GM21360 (cell line): Measurements from ENCODE around the gene FIP1L1.
"Not testable (repeated sequence)": the region's sequence is repeated elsewhere in the genome, so short reads cannot be mapped to it uniquely, and the experiment has no call there.

Source experiments
- ATAC-seq: cut with Tn5 transposase; IDR thresholded peaks from one replicate; pipeline ENCODE4 v1.9.1; 2021; ENCODE audit warnings: mild to moderate bottlenecking, moderate library complexity; ENCODE audit not compliant: unreplicated experiment

FIP1L1 gene, protein sequence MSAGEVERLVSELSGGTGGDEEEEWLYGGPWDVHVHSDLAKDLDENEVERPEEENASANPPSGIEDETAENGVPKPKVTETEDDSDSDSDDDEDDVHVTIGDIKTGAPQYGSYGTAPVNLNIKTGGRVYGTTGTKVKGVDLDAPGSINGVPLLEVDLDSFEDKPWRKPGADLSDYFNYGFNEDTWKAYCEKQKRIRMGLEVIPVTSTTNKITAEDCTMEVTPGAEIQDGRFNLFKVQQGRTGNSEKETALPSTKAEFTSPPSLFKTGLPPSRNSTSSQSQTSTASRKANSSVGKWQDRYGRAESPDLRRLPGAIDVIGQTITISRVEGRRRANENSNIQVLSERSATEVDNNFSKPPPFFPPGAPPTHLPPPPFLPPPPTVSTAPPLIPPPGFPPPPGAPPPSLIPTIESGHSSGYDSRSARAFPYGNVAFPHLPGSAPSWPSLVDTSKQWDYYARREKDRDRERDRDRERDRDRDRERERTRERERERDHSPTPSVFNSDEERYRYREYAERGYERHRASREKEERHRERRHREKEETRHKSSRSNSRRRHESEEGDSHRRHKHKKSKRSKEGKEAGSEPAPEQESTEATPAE

DNA sequence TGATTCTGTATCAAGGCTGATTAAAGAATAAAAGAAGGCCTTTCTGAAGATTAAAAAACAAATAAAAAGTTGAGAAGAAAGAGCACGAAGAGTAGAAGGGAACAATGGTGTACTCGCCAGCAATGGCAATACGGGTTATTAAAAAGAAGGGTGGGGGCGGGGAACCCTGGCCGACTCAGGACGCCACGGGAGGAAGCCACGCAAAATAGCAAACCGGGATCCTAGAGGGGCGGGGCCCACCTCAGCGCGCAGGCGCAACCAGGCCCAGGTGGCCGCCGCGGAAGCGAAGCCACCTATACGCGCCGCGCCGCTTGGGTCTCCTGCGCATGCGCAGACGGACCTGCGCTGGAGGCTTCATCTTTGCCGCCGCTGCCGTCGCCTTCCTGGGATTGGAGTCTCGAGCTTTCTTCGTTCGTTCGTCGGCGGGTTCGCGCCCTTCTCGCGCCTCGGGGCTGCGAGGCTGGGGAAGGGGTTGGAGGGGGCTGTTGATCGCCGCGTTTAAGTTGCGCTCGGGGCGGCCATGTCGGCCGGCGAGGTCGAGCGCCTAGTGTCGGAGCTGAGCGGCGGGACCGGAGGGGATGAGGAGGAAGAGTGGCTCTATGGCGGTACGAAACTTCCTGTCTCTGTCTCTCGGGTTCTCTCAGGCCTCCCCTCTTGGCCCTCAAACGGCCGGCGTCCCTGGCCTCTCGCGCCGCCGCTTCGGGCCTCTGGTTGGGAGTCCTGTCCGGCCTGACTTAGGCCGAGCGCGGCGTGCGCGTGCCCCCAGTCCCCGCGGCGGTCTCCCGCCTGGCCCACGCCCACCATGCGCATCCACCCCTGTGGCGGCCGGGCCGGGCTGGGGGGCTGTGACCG is at the start of gene FIP1L1:
TSS of gene FIP1L1 (plus strand) at position 323 of the 852 bp plus-strand sequence. CDS start at position 521, 198 bp downstream.
- ATAC-seq = peak; percentile 84

DNA sequence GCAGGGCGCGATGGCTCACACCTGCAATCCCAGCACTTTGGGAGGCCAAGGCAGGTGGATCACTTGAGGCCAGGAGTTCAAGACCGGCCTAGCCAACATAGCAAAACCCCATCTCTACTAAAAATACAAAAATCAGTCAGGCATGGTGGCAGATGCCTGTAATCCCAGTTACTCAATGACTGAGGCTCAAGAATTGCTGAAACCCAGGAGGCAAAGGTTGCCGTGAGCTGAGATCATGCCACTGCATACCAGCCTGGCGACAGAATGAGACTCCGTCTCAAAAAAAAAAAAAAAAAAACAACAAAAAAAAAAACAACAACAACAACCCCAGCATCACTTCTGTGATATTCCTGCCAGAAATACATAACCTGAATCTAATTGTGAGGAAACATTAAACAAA is 42.5 kb upstream of the FIP1L1 start:
- not testable (repeated sequence) for ATAC-seq

DNA sequence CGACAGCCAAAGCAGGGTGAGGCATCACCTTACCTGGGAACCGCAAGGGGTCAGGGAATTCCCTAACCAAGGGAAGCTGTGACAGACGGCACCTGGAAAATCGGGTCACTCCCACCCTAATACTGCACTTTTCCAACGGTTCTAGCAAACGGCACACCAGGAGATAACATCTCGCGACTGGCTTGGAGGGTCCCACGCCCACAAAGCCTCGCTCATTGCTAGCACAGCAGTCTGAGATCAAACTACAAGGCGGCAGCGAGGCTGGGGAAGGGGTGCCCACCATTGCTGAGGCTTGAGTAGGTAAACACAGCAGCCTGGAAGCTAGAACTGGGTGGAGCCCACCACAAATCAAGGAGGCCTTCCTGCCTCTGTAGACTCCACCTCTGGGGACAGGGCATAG is 37.3 kb upstream of the FIP1L1 start:
- not testable (repeated sequence) for ATAC-seq

DNA sequence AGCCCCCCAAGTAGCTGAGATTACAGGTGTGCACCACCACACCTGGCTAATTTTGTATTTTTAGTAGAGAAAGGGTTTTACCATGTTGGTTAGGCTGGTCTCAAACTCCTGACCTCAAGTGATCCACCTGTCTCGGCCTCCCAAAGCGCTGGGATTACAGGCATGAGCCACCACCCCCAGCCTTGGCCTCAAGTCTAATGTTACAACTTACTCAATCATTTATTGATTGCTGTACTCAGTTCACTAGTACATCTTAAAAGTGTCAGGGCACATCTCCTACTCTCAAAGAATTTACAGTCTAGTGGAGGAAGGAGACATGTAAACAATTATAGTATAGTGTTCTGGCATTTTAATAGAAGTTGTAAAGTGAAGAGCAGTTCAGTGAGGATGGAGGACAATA is 31.0 kb upstream of the FIP1L1 start:
- ATAC-seq = not testable (repeated sequence)

DNA sequence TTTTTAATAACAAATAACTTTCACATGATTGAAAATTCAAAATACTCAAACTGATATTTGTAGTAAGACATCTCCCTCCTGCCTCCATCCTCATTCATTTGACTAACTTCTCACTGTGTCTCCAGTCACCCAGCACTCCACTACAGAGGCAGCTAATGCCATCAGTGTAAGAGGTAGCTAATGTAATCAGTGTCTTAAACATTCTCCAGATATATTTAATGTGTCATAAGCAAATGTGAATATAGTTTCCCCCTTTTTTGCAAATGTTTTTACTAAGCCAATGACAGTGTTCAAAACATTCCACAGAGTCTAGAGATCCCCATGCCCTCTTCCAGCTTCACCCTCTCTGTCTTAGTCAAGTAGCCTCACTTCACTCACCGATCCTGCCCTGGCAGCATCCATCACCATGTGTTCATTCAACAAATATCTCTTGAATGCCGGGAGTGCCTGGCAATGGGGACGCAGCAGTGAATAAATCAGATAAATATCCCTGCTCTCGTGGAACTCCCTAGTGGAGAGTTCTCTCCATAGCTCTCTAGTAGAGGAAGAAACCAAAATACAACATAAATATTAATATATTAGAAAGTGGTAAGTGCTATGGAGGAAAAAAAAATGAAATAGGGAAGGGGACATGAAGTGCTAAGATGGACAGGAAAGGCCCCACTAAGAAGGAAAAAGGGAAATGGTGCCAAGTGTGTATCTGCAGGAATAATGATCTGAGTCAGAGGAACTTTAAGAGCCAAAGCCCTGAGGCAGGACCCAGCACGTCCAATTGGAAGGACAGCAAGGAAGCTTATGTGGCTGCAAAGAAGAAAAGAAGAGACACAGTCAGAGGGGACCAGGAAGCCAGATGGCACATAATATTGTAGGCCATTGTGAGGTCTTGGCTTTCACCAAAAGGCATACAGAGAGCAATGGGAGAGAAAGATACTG is 30.3 kb upstream of the FIP1L1 start:
- ATAC-seq = no peak

DNA sequence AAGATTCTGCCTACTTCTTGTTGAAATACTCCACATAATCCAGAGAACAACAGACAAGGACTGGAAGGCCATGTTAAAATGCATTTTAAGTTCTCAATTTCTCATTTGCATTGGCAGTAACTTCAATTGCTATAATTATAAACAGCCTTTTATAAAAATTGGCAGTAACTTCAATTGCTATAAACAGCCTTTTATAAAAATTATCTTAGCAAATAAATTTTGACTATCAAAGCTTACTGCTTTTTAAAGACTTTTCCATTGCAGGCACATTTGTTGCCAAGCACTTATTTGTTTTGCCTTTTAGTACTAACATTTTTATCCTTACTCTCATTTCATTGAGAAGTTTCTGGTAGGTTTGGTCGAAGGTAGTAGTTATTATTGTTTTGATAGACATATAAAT is 29.4 kb upstream of the FIP1L1 start:
- ATAC-seq = no peak

DNA sequence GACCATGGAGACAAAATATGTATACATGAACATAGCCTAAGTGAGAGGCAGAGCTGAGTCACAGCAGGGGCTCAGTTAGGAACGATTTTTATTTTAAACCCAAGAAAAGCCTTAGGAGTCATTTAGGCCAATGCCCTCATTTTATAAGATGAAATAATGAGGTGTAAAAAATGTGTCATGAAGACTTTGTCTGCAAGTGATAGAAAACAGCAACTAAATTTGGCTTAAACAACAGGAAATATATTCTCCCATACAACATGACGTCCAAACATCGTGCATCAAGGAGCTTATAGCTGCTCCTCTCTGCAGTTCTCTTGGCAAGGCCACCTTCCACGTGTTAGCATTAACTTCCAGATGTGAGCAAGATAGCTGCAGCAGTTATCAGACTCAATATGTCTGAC is 28.4 kb upstream of the FIP1L1 start:
- ATAC-seq = no peak

DNA sequence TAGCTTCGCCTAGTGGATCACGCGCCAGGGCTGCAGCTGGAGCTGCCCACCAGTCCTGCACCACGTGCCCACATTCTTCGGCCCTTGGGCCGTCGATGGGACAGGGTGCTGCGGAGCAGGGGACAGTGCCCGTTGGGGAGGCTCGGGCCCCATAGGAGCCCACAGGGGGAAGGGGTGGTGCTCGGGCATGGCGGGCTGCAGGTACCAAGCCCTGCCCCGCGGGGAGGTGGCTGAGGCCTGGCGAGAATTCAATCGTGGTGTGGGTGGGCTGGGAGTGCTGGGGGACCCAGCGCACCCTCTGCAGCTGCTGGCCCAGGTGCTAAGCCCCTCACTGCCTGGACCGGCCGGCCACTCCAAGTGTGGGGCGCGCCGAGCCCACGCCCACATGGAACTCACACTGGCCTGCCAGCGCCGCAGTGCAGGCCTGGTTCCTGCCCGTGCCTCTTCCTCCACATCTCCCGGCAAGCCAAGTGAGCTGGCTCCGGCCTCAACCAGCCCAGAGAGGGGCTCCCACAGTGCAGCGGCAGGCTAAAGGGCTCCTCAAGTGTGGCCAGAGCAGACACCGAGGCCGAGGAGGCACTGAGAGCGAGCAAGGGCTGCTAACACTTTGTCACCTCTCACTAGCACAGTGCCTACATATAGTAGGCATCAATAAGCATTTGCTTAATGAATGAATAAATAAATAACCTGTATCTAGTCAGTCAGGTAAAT is 23.3 kb upstream of the FIP1L1 start:
- no peak for ATAC-seq

DNA sequence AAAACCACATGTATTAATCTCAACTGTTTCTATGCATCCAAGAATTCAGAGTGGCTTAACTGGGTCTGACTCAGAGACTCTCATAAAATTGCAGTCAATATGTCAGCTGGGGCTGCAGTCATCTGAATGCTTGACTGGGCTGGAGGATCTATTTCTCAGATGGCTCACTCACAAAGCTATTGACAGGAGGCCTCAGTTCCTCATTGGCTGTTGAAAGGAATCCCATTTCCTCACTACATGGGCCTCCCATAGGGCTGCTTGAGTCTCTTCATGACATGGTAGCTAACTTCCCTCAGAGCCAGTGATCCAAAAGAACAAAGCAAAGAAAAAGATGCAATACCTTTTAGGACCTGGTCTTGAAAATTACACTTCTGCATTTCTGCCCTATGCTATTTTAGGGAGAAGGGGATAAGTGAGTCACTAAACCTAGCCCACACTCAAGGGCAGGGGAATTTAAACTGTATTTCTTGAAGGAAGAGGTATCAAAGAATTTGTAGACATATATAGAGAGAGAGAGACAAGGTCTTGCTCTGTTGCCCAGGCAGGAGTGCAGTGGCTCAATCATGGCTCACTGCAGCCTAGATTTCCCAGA is 21.4 kb upstream of the FIP1L1 start:
- ATAC-seq = no peak

DNA sequence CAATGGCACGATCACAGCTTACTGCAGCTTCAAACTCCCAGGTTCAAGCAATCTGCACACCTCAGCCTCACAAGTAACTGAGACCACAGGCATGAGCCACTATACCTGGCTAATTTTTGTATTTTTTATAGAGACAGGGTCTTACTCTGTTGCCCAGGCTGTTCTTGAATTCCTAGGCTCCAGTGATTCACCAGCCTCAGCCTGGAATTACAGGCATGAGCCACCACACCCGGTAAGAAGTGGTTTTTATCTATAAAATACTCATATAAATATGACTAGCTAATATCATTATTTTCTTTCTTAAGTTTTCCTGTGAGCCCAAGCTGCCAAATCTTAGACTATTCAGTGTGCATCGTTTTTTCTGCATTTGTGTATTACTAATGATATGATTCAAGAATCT is 16.0 kb upstream of the FIP1L1 start:
- no peak for ATAC-seq

DNA sequence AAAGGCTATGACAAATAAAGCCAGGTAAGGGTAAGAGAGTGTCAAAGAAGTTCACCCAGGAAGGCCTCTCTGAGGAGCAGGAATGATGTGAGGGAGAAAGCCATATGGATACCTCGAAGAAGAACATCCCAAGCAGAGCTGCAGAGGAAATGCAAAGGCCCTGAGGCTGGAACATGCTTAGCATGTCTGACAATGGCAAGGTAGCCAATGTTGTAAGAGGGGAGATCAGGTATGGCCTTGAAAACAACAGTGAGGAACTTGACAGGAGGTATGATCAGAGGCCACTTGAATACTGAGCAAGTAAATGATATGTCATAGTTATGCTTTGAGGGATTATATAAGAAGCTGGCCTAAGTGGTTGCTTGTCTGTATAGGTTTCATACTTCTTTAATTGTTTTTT is 15.3 kb upstream of the FIP1L1 start:
- ATAC-seq = no peak

DNA sequence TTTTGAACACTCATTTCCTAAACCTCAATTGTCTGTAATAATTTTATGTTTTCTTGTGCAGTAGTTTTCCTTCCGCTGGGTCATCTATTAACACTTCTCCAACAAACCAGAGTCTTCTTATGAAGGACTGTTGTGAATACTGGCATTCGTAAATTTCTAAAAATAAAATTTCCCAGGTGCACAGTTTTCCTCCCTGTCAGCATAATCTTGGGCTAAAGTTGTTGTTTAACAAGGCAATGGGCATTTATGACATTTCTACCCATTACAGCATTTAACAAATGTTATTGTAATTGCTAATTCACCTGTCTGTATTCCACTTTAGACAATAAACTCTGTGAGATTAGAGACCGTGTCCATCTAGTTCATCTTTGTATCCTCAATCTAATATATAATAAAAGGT is 12.8 kb upstream of the FIP1L1 start:
- no peak for ATAC-seq

DNA sequence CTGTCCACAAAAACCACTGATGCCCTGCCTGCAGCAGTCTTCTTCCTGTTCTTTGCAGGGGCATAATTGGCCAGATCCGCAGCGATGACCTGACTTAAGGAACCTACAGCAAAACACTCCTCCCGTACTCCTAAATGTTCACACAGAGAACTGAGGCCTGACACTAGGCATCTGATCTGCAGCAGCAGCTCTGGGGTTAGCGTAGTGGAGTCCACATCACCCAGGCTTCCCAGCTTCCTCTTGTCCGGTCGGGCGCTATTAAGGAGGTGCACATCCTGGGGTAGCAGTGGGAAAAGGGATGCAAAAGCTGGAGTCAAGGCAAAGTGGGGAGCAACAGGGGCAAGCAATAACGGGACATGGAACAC is 12.3 kb upstream of the FIP1L1 start:
- ATAC-seq = peak; percentile 11

DNA sequence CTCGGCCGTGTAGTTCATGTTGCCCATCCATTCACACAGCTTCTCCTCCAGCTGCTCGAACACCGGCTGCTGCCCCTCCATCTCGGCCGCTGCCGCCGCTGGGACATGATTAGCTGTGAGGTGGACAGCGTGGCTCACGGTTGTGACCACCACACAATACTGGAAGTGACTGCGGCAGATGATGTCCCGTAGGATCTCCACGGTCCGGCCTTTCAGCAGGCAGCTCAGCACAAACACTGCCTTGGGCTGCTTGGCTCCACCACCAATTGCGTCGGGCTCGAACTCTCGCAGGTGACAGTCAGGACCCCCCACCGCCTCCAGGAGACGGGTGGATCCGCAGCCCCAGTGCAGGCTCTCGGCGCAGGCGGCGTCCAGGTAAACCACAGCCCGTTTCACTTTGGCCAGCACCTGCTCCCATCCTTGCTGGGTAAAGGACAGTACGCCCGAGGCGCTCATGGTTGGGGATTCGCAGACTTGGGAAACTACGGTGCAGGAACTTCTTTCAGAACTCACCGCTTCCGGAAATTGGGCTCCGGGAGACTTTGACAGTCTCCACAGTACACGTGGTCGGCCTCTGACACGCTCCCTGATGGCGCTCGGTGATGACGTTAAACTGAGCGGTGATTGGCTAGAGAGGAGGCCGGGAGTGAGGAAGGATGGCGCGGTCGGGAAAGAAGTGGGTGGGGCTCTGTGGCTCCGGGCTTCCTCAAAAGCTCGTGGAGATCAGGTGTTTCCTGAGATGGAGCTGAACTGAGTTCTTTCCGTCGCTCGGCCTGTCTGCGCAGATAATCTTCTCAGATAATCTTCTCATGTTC is 11.7 kb upstream of the FIP1L1 start, which contains the start of gene SCFD2:
TSS of gene SCFD2 (minus strand) at position 576 of the 815 bp plus-strand sequence.
- ATAC-seq = peak; percentile 95

DNA sequence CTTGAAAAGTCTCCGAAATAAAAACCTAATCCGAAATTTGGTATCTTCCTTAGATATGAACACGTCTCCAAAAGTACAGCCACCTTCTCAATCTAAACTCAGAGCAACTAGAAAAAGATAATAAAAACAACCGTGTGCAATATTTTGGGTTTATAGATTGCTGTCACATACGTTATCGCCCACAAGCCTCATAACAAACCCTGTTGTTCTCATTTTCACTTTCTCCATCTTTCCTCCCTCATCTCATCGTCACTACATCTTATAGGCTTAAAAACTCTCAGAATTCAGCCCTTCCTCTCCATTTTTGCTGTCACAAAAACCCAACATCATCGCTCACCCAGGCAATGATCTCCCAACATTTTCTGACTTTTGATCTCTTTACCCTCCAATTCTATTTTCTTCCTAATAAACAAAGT is 11.1 kb upstream of the FIP1L1 start:
- peak; percentile 7 for ATAC-seq

DNA sequence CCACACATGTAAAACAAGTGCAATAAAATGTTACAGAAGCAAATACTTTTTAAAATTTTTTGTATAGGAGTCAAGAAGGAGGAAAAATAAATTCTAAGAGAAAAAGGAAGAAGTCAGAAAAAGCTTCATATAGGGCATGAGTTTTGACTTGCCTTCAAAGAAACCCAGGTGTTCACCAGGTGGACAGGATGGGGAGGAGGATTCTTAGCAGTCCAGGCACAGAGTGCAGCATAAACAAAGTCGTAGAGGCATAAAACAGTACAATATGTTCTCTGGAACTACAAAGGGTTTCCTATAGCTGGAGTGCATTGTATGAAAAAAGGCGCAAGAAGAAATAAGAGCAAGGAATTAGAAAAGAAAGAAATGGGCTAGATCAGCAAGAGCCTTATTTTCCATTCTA is 9.7 kb upstream of the FIP1L1 start:
- ATAC-seq = no peak

DNA sequence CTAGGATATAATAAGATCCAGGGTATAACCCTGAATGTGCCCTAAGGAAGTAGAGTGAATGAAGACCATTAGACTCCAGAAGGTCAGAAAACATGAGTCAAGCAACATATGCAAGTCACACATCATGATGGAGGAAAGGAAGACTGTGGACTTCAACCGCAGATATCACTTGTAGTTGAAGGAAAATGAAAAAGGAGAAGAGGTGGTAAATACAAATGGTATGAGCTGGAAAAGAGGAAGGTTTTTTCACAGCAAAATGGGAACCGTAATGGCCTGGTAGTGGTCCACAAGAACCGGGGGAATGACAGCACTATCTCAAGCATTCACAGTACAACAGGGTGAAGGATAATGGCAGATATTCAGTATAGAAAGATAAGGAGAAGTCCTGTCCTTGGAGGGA is 6.4 kb upstream of the FIP1L1 start:
- no peak for ATAC-seq

DNA sequence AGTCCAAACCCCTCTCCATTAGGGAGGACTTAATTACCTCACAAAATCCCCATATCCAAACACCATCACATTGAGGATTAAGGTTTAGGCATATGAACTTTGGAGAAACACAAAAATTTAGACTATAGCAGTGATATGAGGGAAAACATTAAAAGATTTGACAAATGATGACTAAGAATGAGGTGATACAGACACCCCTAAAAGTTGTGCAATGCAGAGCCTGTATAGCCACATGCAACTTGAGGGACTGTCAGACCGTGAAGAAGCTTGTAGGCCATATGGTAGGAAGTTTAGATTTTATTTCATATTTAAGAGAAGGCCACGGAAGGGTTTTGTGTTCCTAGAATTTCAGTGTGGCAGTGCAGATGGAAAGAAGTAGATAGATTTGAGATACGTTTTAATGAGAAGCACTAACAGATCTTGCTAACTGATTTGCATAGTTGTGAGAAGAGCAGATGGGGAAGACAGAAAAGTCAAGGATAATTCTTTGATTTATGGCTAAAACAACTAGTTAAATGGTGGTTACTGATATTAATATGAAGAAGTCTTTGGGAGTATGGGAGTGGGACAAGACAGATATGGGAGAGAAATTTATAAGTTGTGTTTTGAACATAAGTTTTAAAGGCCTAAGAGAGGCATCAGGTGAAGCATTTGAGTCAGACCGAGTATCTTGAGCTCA is 5.5 kb upstream of the FIP1L1 start:
- ATAC-seq = no peak
